Stimulated activated CD4-positive, alpha-beta T cell treated with anti-CD3 and anti-CD28 coated beads, Interleukin-15, amount 100 ng/mL, for 24 hours (primary cell): ENCODE results near the gene DXO.
"Not testable (repeated sequence)": the region's sequence is repeated elsewhere in the genome, so short reads cannot be mapped to it uniquely, and the experiment has no call there.

Source experiments
- DNase-seq: peaks from one replicate; pipeline ENCODE4 v3.0.0-alpha.2; 2020

DXO gene

DNA sequence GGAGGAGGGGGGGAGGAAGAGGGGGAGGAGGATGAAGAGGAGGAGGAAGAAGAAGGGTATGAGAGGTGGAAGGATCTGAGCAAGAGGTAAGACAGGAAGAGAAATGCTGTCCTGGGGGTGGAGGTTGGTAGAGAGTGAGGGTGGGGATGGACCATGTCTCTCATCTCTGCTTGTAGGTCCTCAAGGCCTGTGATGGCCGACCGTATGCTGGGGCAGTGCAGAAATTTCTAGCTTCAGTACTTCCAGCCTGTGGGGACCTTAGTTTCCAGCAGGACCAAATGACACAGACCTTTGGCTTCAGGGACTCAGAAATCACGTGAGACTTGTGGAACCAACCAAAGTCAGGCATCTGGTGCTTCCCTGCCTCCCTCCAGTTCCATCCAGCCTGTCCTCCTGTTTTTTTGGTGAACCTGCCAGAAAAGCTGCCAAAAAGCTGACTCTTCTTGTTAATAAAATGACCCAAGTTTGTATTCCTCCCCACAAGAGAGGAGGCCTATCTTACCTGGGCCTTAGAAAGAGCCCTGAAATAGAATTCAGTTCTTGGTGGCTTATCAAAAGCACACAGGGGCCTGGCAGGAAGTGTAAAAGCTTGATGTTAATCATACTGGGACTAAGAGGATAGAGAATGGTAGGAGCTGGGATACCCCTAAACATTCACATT lies 7.4 kb upstream of the DXO start:
- DNase-seq: no peak

DNA sequence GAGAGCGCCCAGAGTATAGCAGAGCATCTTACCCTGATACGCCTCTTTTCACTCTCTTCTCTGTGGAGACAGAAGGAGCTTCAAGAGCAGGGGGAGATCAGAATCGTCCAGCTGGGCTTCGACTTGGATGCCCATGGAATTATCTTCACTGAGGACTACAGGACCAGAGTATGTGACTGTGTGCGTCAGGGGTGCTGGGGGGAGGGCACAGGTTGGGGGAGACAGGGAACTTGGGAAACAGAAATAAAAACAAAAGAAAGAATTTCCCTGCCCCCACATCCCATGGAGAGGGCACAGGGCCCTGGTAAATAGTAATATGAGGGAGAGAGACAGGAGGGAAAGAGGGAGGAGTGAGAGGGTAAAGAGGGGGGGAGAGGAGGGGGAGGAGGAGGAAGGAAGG lies 6.9 kb upstream of the DXO start:
- DNase-seq: no peak

DNA sequence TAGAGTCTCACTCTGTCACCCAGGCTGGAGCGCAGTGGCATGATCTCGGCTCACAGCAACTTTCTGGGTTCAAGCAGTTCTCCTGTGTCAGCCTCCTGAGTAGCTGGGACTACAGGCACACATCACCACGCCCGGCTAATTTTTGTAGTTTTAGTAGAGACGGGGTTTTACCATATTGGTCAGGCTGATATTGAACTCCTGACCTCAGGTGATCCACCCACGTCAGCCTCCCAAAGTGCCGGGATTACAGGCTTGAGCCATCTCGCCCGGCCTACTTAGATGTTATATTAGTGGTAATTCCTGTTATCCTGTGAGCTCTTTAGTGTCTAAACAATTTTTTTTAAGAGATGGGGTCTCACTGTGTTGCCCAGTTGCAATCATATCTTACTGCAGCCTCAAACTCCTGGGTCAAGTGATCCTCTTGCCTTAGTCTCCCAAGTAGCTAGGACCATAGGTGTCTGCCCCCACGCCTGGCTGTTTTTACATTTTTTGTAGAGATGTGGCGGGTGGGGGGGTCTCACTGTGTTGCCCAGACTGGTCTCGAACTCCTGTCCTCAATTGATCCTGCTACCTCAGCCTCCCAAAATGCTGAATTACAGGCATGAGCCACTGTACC lies 6.0 kb upstream of the DXO start:
- DNase-seq: no peak

DNA sequence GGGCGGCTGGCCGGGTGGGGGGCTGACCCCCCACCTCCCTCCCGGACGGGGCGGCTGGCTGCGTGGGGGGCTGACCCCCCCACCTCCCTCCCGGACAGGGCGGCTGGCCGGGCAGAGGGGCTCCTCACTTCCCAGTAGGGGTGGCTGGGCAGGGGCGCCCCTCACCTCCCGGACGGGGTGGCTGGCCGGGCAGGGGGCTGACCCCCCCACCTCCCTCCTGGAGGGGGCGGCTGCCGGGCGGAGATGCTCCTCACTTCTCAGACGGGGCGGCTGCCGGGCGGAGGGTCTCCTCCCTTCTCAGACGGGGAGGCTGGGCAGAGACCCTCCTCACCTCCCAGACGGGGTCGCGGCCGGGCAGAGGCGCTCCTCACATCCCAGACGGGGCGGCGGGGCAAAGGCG lies 4.1 kb upstream of the DXO start:
- DNase-seq: not testable (repeated sequence)

DNA sequence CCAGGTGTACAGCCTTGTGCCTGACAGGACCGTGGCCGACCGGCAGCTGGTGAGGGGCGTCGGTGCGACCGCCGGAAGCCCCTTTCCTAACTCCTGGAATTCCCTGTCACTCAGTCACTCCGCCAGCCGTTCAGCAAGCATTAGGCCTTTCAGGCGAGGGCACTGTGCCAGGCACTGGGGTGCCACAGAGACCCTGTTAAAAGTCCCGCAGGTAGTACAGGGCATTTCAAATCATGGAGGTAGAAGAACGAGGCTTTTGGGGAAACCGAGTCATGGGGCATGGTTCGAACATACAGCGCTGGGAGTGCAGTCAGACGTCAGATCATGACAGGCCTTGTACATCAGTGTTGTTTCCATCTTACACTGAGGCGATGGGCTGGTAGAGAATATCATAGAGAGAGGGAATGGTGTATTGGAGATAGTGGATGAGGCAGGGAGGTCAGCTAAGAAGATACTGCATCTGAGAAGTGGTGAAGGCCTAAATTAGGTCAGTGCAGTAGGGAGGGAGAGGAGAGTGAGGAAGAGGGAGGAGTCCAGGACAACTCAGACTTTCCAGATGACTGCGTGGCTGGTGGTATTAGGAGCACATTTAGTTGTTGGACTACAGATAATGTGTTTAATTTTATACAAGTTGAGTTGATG lies 892 bp upstream of the DXO start:
- DNase-seq: peak; percentile 30

DNA sequence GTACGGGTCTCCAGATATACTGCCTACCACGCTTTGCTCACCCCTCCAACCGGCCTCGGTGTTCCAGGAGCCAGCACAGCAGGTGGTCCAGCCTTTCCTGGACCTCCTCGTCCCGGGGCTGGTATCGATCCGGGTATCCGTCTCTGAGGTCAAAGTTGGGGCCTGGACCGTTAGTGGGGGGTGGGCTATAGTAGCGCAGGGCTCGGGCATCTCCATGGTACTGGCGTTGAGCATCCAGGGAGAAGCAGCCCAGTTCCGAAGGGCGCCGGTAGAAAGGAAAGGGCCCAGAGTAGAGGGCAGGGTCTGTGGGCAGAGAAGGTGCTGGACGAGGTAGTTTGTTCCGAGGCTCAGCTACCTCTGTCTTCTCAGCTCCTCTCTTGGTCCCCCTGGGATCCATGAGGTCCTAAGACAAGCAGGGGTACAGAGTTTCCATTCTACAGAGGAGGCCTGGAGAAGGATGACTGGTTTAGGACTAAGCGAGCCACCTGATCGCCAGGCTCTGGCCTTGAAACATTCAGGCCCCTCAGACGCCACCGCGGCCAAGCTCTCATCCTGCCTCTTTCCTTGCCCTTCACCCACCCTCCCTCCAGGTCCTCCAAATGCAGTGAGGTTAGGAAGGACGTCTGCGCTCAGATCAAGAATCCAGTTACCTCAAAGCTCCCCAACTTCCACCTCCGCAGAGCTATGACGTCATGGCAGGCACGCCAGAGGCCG lies 502 bp downstream of the DXO start:
- peak; percentile 15 for DNase-seq

DNA sequence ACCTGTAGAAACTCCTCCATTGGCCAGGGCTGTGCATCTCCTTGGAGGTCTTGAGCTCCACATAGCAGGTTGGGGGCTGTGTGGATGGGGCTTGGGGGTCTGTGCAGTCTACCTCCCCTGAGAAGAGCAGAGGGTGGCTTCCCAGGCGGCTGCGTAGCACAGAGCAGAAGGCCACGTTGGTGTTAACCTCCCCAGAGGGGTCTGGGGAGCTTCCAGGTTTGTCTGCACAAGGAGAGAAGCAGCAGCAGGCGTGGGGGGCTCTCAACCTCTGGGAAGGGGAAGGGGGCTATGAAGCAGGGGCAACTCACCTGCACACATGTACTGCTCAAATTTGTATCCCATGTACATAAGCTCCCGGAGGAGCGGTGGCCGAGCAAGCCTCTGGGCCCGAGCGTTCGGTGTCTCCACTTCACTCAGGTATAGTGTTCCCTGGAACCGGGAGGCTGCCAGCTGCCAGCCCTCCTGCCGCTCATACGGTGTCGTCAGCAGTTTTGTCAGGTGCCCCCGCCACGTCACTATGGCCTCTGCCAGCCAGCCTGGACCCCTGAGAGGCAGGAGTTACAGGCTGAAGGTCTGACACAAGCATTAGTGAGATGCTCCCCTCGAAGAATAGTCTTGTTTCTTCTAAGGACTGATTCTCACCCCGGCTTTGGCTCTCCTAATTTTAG lies 1.2 kb downstream of the DXO start:
- peak; percentile 15 for DNase-seq

DNA sequence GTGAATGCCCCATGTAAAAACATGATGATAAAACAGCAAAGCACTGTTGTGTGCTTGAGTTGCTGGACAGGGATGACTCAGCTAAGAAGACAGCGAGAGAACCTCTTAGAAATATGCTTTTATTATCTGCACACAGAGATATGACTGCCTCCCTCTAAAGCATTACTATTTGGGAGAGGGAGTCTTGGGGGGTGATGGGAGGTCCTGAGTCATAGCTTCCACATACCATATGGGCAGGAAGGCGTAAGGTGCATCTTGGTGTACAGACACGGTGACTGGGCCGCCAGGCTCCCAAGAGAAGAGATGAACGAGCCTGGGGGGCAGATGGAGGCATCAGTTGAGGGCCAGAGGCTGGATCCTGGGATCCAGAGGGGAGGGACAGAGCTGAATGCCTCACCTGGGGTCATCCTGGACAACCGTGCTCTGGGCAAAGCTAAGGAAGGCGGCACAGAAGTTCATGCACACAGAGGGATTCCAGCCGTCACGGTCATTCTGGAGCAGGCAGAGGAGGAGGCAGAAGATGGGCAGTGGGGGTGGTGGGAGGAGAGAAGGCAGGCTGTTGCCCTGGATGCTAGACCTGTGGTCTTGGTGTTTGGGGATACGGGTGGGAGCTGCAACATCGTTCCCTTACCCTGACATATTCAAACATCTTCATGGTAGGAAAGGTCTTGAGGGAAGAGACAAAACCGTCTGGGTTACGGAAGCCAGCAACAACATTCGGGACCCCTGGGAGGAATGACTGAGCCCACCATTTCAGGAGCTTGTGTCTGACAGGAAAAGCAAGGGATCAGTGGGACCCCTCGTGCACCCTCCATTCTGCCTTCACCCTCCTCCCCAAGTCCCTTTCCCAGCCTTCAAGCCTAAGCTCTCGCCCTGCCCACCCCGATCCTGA lies 2.0 kb downstream of the DXO start:
- no peak for DNase-seq

DNA sequence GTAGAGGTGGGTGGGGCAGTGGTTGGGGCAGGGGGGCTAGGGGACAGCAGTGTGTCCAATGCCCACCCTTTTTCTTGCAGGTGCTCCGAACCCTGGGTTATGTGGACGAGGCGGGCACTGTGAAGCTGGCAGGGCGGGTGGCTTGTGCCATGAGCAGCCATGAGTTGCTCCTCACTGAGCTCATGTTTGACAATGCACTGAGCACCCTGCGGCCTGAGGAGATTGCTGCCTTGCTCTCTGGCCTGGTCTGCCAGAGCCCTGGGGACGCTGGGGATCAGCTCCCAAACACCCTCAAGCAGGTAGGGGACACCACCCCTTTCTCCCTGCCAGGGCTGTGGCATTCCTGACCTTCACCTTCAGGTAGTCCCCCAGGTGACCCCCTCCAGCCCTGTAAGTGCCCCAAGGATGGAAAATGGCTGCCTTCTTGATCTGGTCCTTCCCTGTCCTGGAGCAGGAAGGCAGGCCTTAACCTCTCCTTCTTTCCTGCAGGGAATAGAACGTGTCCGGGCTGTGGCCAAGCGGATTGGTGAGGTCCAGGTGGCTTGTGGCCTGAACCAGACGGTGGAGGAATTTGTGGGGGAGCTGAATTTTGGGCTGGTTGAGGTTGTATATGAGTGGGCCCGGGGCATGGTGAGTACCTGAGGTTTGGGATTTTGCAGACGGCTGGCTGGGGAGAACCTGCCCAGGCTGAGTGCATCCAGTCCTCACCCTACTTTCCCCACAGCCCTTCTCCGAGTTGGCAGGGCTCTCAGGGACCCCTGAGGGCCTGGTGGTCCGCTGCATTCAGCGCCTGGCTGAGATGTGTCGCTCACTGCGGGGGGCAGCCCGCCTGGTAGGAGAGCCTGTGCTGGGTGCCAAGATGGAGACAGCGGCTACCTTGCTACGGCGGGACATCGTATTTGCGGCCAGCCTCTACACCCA lies 2.9 kb downstream of the DXO start:
- no peak for DNase-seq

DNA sequence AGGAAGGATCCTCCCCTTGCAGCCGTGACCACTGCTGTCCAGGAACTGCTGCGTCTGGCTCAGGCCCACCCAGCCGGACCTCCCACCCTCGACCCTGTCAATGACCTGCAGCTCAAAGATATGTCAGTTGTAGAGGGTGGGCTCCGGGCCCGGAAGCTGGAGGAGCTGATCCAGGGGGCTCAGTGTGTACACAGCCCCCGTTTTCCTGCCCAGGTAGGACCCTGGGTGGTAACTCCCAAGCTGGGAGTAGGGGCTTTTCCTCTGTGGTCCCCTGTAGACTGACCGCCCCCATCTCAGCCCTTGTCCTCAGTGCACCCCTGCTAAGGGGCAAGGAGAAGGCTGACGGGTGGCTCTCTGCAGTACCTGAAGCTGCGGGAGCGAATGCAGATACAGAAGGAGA lies 3.6 kb downstream of the DXO start:
- no peak for DNase-seq

DNA sequence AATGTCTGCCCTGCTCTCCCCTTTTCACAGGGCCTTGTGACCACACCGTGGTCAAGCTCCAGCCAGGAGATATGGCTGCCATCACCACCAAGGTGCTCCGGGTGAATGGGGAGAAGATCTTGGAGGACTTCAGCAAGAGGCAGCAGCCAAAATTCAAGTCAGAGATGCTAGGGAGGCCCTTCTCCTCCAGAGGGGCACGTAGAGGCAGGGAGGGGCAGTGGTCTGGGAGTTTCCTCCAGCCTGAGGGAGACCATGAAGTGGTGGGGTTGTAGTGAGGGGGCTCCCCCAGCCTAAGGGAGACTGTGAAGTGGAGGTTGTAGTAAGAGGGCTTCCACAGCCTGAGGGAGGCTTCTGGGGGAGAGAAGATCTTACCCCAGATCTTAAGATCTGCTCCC lies 4.0 kb downstream of the DXO start:
- no peak for DNase-seq

DNA sequence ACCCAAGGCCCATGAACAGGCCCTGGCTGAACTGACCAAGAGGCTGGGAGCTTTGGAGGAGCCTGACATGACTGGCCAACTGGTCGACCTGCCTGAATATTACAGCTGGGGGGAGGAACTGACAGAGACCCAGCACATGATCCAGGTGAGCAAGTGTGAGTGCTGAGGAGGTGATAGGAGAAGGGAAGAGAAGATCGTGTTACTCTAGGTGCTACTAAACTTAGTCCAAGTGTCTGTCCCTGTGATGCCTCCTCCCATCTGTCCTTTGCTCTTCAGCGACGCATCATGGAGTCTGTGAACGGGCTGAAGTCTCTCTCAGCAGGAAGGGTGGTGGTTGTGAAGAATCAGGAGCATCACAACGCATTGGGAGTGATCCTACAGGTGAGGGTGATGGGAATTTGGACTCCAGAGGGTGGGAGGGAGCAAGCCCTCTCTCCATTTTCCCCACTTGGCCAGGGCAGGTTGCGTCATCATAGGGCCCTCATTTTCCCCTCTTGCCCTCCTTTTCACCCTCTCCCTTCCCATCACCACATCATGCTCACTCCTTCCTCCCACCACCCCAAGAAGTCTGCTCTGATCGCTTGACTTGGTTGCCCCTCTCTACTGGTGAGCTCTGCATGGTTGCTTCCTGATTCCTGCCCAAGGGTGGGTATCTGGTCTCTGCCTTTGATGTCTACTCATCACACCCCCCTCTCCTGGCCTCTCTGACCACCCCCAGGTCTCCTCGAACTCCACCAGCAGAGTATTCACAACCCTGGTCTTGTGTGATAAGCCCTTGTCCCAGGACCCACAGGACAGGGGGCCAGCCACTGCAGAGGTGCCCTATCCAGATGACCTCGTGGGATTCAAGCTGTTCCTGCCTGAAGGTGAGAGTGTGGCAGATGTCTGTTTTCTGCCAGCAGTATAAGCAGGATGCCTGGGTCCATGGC lies 4.7 kb downstream of the DXO start:
- no peak for DNase-seq

DNA sequence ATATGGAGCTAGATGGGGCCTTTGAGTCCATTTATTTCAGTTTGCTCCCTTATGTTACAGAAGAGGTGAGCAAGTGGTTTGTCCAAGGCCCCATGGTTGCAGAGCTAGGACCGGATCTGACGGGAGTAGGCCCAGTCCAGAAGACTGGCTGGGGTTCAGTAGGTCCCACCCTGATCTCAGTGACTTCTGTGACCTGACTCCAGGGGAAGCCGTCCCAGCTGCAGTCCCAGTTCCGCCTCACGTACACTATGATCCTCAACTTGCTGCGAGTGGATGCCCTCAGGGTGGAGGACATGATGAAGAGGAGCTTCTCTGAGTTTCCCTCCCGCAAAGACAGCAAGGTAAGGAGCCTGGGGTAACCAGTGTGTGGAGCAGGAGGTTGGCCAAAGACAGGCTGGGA lies 5.4 kb downstream of the DXO start:
- DNase-seq: no peak

DNA sequence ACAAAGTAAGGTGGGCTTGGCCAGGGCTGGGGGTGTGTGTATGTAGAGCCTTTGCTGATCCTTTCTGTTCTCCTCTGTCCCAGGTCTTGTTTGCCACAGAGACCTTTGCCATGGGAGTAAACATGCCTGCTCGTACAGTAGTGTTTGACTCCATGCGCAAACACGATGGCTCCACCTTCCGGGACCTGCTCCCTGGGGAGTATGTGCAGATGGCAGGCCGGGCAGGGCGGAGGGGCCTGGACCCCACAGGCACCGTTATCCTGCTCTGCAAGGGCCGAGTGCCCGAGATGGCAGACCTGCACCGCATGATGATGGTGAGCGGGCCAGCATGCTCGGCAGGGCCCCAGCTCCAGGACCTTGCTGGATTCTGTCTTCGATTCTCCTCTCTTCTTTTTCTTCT lies 6.2 kb downstream of the DXO start:
- no peak for DNase-seq

DNA sequence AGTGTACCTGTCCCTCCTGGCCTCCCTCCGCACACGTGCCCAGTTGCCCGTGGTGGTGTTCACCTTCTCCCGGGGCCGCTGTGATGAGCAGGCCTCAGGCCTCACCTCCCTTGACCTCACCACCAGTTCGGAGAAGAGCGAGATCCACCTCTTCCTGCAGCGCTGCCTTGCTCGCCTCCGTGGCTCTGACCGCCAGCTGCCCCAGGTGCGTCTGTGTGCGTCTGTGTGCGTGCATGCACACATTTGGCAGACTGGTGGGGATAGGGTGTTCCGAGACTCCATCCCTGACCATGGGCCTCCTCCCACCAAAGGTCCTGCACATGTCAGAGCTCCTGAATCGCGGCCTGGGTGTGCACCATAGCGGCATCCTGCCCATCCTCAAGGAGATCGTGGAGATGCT lies 8.0 kb downstream of the DXO start:
- DNase-seq: no peak

DNA sequence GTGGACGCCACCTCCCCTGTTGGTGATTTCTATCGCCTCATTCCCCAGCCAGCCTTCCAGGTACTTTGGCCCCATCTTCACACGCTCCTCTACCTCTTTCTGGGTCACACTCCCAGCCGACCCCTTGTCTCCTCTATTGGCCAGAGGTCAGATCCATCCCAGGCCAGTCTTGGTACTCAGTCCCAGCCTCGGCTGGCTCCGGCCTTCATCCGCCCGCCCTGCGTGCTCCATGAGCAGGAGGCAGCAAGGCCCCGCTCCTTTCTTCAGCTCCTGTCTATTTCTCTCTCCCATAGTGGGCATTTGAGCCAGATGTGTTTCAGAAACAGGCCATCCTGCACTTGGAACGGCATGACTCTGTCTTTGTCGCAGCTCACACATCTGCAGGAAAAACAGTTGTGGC lies 10.3 kb downstream of the DXO start:
- DNase-seq: no peak

DNA sequence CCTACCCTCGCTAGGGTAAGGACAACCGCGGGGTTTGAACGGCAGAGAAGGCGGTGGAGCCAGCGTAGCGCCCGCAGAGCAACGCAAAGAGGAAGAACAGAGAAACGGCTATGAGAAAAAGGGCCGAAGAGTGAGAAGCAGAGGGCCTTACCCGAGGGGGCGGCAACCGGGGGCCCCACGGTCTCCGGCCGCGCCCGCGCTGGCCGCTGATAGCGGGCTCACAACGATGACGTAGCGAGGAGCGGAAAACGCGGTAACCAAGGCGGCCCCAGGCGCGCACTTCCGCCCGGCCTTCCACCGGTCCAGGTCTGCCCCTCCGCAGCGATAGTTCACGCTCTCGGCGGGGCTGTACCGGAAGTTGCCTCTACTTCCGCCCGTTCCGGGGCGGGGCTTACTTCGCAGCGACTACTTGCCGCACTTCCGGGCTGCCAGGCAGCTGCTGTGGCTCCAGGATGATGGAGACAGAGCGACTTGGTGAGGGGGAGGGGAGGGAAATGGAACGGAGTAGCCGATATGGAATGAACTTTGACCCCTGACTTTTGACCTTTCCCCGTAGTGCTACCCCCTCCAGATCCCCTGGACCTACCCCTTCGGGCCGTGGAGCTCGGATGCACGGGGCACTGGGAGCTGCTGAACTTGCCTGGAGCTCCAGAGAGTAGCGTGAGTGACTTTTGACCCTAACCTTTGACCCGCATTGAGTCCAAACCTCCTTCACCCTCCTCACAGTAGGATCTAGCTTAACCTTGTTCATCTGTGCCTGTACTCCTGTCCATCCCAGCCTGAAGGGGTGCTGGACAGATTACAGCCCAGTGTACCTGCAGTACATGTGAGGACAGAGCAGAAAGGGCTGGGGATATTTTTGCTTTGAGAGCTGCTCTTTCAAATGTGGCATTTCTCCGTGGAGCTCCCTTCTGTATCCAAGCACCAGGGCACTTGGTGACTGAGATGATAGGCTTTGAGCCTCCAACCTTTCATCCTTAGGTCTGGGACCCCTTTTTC lies 12.9 kb downstream of the DXO start, which contains the start of the genes NELFE and SKIC2:
TSS of gene NELFE (minus strand) at position 231 of the 999 bp plus-strand sequence. CDS start 525 bp downstream, outside the sequence.
TSS of gene SKIC2 (plus strand) at position 435 of the 999 bp plus-strand sequence. CDS start at position 453, 18 bp downstream.
- peak; percentile 98 for DNase-seq

DNA sequence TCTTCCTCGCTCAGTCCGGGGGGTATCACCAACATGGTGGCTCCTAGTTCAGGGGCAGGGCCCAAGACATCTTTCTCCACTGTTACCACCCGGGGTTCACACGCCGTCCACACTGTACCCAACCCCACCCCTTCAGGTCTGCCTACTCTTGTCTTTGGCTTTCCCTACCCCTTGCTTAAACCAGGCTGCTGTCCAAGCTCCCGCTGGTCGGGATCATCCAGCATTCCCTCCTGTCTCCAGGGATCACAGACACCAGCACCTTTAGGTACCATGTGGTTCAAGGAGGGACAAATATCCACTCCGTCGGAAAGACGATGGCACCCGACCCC lies 13.6 kb downstream of the DXO start:
- DNase-seq: no peak

DNA sequence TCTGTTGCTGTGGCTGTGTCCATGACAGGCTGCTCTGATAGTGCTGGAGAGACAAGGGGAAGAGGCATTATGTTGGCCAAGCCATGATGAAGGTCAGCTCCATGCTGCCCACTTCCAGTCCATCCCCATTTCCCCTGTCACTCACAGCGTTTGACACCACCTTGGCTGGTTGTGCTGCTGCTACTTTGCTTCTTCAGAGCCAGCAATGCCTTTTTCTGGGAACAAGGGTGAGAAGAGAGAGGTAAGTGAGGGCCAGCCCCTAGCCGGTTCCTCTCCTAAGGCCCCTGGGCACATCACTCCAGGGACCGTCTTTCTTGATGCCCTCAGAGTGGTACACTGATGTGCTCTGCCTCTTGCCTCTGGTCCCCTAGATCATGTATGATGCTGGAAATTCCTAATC lies 15.1 kb downstream of the DXO start:
- DNase-seq: no peak
